ENCODE measurements around the gene KCNN3.
A peak's percentile ranks its signal among the peaks of the same experiment; 100 is the strongest.
"Not testable (repeated sequence)": the region's sequence is repeated elsewhere in the genome, so short reads cannot be mapped to it uniquely, and the experiment has no call there.

Gene KCNN3

DNA sequence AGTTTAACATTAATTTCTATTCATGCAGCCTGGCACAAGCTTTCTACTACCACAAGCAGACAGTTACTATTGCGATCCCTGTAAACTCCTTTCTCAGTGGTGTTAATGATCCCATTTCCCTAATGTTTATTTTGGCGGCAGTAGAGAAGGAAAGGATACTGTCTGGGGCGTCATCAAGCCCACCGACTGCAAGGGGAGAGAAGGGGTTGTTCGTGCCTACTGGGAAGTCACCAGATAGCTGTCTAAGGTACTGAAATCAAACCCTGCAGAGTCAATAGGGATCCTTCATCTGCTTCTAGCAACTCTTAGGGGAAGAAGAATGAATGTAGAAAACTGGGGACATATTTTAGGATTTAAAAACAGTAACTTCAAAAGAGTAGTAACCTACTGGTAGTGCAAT lies 166.9 kb downstream of the KCNN3 start:
- DNase-seq (ENCODE audit: low read depth) = no peak

DNA sequence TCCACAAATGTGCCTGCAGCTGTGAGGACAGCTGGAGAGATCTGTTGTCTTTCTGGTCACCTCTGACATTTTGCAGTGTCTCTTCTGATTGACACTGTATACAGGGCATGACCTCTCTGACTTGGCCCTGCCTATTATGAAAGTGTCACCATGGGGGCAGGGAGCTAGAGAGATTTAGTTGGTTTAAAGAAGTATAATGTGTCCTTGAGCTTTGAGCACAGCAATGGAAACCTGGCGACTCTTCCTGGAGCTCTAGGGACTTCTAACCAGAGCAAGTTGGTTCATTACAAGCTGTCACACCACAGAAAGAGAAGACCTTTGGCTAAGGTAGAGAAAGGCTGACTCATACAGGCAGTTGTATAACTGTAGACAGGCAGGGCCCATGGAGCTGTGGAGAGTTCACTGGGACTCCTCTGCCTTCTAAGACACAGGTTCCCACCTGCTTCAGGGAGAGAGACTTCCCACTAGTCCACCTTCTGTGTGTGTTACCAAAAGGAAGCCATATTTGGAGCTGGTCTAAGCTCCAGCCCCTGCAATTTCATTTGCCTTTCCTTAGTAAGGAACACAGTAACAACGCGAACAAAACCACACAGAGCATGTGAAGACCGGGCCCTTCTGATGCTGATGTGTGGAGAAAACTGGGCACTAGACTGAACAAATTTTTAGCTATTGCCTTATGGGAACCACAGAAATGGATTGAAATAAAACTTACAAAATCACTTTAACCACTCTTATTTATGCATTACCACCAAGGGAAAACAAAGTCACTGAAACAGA lies 171.6 kb downstream of the KCNN3 start:
- no peak for DNase-seq (ENCODE audit: low read depth)

DNA sequence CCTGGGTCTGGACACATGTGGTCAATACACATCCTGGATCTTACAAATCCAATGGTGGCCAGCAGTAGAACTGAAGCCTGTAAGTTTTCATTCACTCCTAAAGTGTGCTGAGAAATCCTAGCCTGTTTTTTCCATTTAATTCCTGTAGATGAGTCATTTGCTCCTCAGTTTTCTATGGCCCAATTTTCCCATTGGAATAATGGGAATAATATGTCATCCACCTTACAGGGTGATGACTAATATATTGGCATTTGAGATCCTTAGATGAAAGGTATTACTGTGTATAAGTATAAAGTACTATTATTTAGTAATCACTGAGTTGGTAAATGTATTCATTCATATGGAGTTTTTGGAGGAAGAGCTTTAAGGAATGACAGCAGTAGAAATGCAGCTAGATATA lies 172.4 kb downstream of the KCNN3 start:
- DNase-seq (ENCODE audit: low read depth) = no peak

DNA sequence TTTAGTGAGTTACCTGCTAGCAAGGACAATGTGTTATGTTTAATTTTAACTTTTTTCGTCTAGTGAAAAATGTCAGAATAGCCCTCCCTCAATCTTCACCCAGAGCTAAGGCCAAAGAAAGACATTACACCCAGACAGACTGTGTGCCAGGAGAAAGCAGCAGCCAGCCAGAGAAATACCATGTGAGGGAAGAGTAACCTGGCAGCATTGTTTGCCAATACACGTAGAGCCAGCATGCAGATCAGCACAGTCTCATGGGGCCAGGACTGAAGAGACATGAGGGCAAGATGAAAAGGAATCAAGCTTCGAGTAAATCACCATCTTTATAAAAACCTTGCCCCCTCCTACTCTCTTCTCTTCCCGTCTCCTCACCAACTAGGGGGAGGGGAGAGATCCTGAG lies 173.6 kb downstream of the KCNN3 start:
- no peak for DNase-seq (ENCODE audit: low read depth)

DNA sequence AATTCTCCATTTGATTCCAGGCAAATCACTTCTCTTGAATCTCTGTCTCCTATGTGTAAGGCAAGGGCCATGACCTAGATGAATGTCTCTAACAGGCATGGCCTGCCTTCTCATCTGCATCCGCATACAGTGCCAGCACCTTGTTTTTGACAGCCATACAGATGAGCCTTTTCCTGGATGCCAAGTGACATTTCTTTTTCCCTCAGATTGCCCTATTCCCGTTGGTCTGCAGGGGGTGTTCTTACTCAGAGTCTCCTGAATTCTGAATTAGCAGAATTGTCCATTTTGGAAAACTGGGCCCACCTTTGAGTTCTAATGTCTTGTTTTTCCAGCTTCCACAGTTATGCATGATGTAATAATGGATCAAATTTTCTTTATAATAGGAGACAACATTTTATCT lies 174.1 kb downstream of the KCNN3 start:
- DNase-seq (ENCODE audit: low read depth) = no peak

DNA sequence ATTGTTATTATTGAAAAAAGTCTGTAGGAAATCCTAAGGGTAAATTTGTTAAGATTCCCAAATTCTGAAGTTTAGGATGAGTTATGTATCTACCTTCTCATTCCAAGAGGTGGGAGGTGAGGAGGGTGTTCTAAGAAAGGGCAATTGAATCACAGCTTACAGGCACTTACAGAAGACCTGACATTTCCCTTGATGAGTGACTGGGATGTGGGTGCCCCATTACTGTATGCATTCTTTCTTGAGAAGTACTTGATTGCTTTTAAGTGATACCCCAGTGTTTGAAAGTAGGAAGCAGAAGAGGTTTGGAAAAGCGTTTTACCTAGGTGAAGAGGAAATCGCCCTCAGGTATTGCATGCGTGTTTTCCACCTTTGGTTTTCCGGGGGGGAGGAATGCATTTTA lies 175.1 kb downstream of the KCNN3 start:
- DNase-seq (ENCODE audit: low read depth) = no peak

DNA sequence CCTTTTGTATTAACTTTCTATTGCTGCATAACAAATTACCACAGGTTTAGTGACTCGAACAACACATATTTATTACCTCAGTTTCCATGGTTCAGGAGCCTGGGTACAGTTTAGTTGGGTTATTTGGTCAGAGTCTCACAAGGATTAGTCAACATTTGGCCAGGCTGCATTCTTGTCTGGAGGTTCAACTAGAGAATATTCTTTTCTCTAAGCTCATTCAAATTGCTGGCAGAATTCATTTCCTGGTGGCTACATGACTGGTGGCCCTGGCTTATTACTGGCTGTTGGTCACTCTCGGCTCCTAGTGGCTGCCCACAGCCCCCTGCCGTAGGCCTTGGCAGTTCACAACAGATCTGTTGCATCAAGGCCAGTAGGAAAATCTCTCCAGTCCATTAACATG lies 181.0 kb downstream of the KCNN3 start:
- no peak for DNase-seq (ENCODE audit: low read depth)

DNA sequence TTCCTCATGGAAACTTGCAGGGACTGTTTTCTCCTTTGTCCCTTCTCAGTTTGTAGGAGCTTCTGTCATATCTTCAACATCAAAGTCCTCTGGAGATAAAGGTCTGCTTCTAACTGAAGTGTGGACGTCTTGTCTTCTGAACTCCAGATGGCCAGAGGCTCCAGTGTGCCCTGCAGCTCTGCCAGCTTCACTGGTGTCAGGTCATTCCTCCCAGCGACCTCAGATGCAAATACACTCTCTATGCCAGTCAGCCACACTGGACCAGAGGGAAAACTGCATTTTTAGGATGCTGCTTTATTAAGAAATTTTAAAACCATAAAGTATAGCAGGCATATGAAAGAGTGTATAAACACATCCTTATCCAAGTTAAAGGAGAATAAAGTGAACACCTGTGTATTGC lies 183.6 kb downstream of the KCNN3 start:
- DNase-seq (ENCODE audit: low read depth) = no peak

DNA sequence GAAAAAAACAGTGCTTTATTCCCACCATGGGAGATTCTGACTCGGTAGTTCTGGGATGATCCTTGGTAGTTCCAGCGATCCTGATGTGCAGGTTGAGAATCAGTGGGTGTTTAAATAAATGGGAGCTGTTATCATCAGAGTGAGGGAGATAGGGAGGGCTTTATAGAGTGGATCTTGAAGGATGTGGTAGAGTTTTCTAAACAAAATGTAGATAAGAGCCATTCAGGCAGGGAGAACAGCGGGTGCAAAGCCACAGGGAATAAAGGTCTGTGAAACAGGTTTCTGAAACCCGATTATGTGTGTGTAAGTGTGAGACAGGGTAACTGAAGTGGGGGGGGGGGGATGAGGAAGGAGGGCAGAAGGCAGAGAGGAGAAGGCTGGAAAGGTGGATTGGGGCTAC lies 186.3 kb downstream of the KCNN3 start:
- DNase-seq (ENCODE audit: low read depth) = no peak

DNA sequence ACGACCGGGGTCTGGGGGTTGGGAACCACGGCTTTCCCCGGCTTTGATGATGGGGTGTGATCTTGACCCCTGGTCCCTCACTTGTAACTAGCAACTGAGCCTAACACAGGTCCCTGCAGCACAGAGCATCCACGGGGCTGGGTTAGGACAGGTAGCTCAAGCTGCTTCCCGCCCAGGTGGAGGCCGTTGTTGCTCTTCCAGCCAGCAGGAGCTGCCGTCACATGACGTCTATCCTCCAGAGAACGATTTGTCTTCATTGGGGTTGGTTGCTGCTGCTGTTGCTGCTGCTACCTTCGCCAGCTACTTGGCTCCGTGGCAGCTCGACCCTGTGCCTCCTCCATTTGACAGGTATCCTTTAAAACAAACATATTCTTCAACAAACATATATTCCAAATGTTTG lies 187.8 kb downstream of the KCNN3 start:
- DNase-seq (ENCODE audit: low read depth) = no peak

DNA sequence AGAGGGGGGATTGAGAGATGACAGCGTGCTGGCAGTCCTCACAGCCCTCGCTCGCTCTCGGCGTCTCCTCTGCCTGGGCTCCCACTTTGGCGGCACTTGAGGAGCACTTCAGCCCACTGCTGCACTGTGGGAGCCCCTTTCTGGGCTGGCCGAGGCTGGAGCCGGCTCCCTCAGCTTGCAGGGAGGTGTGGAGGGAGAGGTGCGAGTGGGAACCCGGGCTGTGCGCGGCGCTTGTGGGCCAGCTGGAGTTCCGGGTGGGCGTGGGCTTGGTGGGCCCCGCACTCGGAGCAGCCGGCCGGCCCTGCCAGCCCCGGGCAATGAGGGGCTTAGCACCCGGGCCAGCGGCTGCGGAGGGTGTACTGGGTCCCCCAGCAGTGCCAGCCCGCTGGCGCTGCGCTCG lies 192.2 kb downstream of the KCNN3 start:
- DNase-seq (ENCODE audit: low read depth) = not testable (repeated sequence)

DNA sequence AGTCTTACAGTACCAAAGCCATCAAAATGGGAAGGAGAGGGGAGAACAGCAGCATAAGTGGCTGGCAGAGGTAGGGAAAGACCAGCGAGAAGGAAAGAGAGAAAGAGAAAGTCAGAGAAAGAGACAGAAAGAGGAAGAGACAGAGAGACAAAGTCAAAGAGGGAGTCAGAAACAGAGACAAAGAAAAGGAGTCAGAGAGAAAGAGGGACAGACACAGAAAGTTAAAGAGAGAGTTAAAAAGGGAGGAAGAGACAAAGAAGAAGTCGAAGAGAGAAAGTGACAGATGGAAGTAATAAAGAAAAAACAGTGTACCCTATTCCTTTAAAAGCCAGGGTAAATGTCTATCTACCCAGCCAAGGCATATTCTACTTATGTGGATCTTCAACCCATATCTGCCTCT lies 193.2 kb downstream of the KCNN3 start:
- not testable (repeated sequence) for DNase-seq (ENCODE audit: low read depth)

DNA sequence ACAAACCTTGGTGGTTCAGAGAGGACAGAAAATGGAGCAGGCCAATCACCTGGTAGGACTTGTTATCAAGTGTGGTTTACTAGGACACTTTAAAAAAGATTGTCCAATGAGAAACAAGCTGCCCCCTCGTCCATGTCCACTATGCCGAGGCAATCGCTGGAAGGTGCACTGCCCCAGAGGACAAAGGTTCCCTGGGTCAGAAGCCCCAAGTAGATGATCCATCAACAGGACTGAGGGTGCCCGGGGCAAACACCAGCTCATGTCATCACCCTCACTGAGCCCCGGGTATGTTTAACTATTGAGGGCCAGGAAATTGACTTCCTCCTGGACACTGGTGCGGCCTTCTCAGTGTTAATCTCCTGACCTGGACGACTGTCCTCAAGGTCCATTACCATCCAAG lies 195.6 kb downstream of the KCNN3 start:
- not testable (repeated sequence) for DNase-seq (ENCODE audit: low read depth)

DNA sequence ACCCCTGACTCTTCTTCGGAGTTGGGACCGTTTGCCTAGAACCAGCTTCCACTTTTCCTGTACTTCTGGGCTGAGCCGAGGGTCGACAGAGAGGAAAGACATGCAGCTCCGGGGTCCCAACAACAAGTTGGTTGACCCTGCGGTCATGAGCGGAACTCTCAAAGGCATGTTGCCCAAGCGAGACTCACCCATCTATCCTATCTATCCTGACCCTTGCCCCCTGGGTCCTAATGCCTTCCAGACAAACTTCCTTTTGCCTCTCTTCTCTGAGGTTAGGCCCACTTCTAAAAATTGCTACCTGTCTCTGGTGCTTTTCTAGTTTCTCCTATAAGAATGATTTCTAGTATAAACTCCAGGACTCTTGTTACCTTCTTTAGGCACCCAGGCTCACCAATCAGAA lies 197.8 kb downstream of the KCNN3 start:
- not testable (repeated sequence) for DNase-seq (ENCODE audit: low read depth)

DNA sequence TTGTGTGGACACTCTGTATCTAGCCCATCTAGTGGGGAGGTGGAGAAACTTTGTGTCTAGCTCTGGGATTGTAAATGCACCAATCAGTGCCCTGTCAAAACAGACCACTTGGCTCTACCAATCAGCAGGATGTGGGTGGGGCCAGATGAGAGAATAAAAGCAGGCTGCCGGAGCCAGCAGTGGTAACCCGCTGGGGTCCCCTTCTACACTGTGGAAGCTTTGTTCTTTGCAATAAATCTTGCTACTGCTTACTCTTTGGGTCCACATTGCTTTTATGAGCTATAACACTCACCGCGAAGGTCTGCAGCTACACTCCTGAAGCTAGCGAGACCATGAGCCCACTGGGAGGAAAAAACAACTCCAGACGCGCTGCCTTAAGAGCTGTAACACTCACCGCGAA lies 198.7 kb downstream of the KCNN3 start:
- DNase-seq (ENCODE audit: low read depth) = not testable (repeated sequence)

DNA sequence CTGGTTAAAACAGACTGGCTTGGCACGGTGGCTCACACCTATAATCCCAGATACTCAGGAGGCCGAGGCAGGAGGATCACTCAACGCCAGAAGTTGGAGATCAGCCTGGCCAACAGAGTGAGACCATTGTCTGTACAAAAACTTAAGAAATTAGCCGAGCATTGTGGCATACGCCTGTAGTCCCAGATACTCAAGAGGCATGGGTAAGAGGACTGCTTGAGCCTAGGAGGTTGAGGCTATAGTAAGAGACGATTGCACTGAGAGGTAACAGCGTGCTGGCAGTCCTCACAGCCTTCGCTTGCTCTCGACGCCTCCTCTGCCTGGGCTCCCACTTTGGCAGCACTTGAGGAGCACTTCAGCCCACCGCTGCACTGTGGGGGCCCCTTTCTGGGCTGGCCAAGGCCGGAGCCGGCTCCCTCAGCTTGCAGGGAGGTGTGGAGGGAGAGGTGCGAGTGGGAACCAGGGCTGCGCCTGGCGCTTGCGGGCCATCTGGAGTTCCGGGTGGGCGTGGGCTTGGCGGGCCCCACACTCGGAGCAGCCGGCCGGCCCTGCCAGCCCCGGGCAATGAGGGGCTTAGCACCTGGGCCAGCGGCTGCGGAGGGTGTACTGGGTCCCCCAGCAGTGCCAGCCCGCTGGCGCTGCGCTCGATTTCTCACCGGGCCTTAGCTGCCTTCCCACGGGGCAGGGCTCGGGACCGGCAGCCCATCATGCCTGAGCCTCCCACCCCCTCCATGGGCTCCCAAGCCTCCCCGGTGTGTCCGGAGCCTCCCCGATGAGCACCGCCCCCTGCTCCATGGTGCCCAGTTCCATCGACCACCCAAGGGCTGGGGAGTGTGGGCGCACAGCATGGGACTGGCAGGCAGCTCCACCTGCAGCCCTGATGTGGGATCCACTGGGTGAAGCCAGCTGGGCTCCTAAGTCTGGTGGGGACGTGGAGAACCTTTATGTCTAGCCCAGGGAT lies 199.5 kb downstream of the KCNN3 start:
- DNase-seq (ENCODE audit: low read depth) = not testable (repeated sequence)

DNA sequence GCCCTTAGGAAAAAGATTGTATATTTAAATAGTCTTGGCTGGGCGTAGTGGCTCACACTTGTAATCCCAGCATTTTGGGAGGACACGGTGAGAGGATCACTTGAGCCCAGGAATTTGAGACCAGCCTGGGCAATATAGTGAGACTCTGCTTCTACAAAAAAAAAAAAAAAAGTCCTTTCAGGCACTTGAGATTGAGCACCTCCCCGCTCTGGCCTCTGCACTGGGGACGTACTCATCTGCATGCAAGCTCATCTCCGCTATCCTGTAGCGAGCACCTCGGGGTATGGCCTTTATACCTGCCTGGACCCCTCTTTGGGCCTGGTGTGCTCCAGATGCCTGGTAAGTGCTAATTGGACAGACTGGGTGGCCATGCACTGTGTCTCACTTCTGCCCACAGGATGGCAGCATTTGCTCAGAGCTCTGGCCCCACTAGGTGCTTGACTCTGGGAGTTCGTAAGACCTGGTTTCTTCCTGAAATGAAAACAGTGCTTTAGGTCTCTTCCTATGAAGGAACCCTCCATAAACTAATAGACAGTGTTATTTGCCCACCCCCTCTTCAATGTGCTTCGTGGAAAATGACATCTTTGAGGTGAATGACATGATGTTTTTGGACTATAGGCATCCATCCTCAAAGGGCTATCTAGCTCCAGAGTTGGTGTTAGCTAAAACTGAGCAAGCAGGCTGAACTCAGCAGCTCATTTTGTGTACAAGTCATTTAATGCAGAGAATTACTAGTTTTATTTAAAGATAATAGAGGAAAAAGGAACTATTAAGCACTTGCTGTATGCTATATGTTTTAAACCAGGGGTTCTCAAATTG lies 200.4 kb downstream of the KCNN3 start:
- DNase-seq (ENCODE audit: low read depth) = peak; percentile 55

DNA sequence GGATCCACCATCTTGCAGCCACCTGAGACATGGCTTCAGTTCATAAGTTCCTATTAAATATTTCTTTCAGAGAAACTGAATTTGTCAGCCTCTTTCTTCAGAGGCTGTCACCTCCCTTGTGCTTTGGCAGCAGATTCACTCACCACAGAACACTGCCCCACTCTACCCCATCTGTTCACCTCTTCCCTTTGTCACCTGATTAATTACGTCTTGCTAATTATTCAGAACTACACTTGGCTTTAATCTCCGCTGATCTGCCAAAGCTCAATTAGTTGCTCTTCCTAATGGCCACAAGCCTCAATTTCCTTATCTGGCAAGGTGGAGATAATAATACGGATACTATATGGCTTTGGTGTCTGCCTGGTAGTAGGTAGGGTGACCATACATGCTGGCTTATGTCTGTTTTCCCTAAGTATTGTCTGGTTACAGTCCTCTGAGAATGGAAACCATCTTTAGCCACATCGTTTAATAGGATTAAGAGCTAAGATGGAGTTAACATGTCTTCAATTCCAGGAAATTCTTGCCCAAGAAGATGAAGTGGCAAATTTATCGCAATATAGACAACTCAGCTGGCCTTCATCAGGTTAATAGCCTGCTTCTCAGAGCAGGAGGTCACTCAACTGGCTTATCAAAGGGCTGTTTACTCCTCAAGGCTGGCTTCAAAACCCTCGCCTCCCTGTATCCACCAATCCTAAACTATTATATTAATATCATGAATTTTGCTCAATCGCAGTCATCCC lies 203.9 kb downstream of the KCNN3 start:
- no peak for DNase-seq (ENCODE audit: low read depth)

DNA sequence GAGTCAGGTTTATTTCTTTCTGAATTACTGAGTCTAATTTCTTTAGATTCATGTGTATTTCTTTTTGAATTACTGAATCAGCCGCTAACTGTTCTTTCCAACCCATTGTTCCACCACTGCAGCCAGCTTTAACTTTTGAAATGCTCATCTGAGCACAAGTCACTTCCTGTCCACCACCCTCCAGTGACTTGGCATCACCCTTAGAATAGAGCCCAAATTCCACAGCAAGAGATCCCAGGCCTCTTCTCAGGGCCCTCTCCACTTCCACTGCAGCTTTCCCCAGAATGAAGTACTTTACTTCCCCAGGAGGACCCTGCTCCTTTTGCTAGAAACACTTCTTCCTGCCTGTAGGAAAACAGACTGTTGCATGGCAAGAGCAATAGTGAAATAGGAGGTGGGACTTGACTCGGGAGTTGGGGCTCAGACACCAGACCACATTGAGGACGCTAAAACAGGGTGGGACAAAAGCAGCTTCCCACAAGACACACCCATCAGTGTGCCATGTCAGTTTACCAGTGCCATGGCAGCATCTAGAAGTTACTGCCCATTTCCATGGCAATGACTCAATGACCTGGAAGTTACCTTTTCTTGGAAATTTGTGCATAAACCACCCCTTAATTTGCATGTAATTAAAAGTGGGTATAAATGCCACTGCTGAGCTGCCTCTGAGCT lies 205.6 kb downstream of the KCNN3 start:
- DNase-seq (ENCODE audit: low read depth) = no peak

DNA sequence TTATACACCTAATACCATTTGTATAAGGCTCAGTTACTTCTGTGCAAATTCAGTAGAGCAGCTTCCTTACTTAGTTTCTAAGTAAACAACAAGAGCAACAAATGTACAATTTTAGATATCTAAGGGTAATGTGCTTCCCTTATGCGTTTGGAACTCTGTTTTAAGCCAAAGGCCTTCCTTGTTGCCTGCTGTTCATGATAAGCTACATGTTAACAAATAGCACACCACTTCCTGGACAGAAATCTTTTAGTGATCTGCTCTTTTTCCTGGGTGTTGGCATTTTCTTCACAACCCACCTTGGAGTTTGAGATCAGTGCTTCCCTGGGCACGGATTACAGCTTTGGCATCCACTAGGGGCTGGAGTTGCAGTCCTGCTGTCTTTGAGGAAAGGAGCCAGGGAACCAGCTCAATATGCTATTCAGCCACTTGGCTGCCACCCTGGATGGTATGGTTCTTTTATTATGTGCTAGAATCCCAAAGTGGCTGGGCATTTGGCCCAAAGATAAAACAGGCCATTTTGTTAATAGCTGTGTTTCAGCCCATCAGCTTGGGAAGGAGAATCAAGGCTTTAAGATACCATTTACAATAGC lies 206.5 kb downstream of the KCNN3 start:
- no peak for DNase-seq (ENCODE audit: low read depth)

DNA sequence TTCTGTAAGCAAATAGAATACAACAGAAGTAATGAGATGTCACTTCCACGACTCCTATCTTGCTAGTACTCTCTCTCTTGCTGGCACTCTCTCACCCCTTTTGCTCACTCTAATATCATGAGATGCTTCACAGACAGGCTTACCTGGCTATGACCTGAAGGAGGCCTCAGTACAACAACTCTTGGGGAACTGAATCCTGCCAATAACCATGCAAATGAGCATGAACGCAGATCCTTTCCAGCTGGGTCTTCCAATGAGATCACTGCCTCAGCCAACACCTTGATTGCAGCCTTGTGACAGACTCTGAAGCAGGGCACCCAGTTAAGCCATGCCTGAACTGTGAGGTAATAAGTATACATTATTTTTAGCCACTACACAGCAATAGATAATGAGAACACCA lies 209.0 kb downstream of the KCNN3 start:
- DNase-seq (ENCODE audit: low read depth) = no peak

Data from activated T-helper 9 cell treated with anti-CD3 and anti-CD28 coated beads, Interleukin-2, amount 50 U/mL, for 16 hours (primary cell).